Trophoblast cell (in vitro differentiated cells and primary cell): Measurements from ENCODE around the gene PPARD.
"Not testable (repeated sequence)": the region's sequence is repeated elsewhere in the genome, so short reads cannot be mapped to it uniquely, and the experiment has no call there.

Source experiments
- DNase-seq, 2 donors: peaks; one replicate each; pipeline ENCODE4 v3.0.0-alpha.2; 2016
- H2AFZ ChIP-seq: 2 replicates; pipeline ENCODE4 v1.6.1; 2013; ENCODE audit warnings: low read length, moderate library complexity, mild to moderate bottlenecking; ENCODE audit not compliant: insufficient read depth, poor library complexity
- H2AK5ac ChIP-seq: 2 replicates; pipeline ENCODE4 v1.6.1; 2013; ENCODE audit warnings: mild to moderate bottlenecking, low read length
- H2BK120ac ChIP-seq: 2 replicates; pipeline ENCODE4 v1.6.1; 2013; ENCODE audit warnings: low read length, mild to moderate bottlenecking, moderate library complexity; ENCODE audit not compliant: insufficient read depth, poor library complexity
- H2BK12ac ChIP-seq: 2 replicates; pipeline ENCODE4 v1.6.1; 2013; ENCODE audit warnings: mild to moderate bottlenecking, low read length, moderate library complexity
- H2BK5ac ChIP-seq: 2 replicates; pipeline ENCODE4 v1.6.1; 2013; ENCODE audit warnings: low read length, low read depth, moderate library complexity, mild to moderate bottlenecking; ENCODE audit not compliant: poor library complexity
- H3K14ac ChIP-seq: 2 replicates; pipeline ENCODE4 v1.6.1; 2013; ENCODE audit warnings: mild to moderate bottlenecking, low read length
- H3K18ac ChIP-seq: 2 replicates; pipeline ENCODE4 v1.6.1; 2013; ENCODE audit warnings: mild to moderate bottlenecking, low read length
- H3K23ac ChIP-seq: 2 replicates; pipeline ENCODE4 v1.6.1; 2013; ENCODE audit warnings: low read length
- H3K27ac ChIP-seq: 2 replicates; pipeline ENCODE4 v1.5.1; 2013; ENCODE audit warnings: low read depth, mild to moderate bottlenecking, inconsistent platforms, low read length, moderate library complexity
- H3K27me3 ChIP-seq: 2 replicates; pipeline ENCODE4 v1.6.1; 2013; ENCODE audit warnings: inconsistent platforms, mild to moderate bottlenecking, low read length, moderate library complexity; ENCODE audit not compliant: insufficient read depth
- H3K36me3 ChIP-seq, 2 experiments: 1 replicate in 1 of 2; 2 replicates in 1 of 2; pipeline ENCODE4 v1.6.1; 2013; ENCODE audit warnings: low read length in 2 of 2, mild to moderate bottlenecking in 2 of 2, moderate library complexity in 1 of 2; ENCODE audit not compliant: insufficient read depth in 2 of 2, control insufficient read depth in 1 of 2
- H3K4ac ChIP-seq: 2 replicates; pipeline ENCODE4 v1.6.1; 2013; ENCODE audit warnings: low read depth, mild to moderate bottlenecking, low read length, moderate library complexity
- H3K4me1 ChIP-seq, 2 experiments: 1 replicate in 1 of 2; 2 replicates in 1 of 2; pipeline ENCODE4 v1.6.1; 2013; ENCODE audit warnings: low read length in 2 of 2, mild to moderate bottlenecking in 2 of 2, moderate library complexity in 1 of 2; ENCODE audit not compliant: insufficient read depth in 2 of 2, control insufficient read depth in 1 of 2
- H3K4me2 ChIP-seq: 2 replicates; pipeline ENCODE4 v1.6.1; 2013; ENCODE audit warnings: inconsistent platforms, mild to moderate bottlenecking, low read length, moderate library complexity
- H3K4me3 ChIP-seq: 2 replicates; pipeline ENCODE4 v1.5.1; 2013; ENCODE audit warnings: mild to moderate bottlenecking, low read depth, low read length, inconsistent platforms
- H3K79me1 ChIP-seq: one replicate; pipeline ENCODE4 v1.6.1; 2013; ENCODE audit warnings: low read length
- H3K79me2 ChIP-seq: 2 replicates; pipeline ENCODE4 v1.6.1; 2013; ENCODE audit warnings: low read length, mild to moderate bottlenecking; ENCODE audit not compliant: control insufficient read depth, insufficient read depth, poor library complexity
- H3K9ac ChIP-seq: 2 replicates; pipeline ENCODE4 v1.6.1; 2013; ENCODE audit warnings: mild to moderate bottlenecking, low read length
- H3K9me3 ChIP-seq: 2 replicates; pipeline ENCODE4 v1.6.1; 2013; ENCODE audit warnings: low read depth, mild to moderate bottlenecking, control low read depth, inconsistent platforms, low read length; ENCODE audit not compliant: insufficient read depth
- H4K12ac ChIP-seq: 2 replicates; pipeline ENCODE4 v1.6.1; 2013; ENCODE audit warnings: low read depth, mild to moderate bottlenecking, low read length, moderate library complexity
- H4K8ac ChIP-seq: 2 replicates; pipeline ENCODE4 v1.6.1; 2013; ENCODE audit warnings: low read depth, mild to moderate bottlenecking, low read length, moderate library complexity
- H4K91ac ChIP-seq: one replicate; pipeline ENCODE4 v1.6.1; 2013; ENCODE audit warnings: low read depth, mild to moderate bottlenecking, low read length, moderate library complexity
- WGBS: extraction: QIAGEN DNeasy Blood & Tissue Kit; methylation state at CpG from one replicate; pipeline ENCODE4 v1.1.7; 2013; ENCODE audit warnings: missing lambda C conversion rate; ENCODE audit not compliant: insufficient read length, insufficient coverage; ENCODE audit errors: extremely low coverage; 5-methylcytosine and 5-hydroxymethylcytosine counted together

Gene PPARD

GRCh38 chr6:35428421-35429149 is 86.2 kb downstream of the PPARD start:
- no peak overlapping the region for H2AFZ ChIP-seq
- H3K27ac ChIP-seq = no peak overlapping the region
- H3K4ac ChIP-seq = no peak overlapping the region
- H3K4me1 ChIP-seq = peaks cover 4 to 6% of the 10 kb centered on the region in 2 experiments
- no peak overlapping the region for H3K4me3 ChIP-seq
- no peak overlapping the region for H4K91ac ChIP-seq
- no peak overlapping the region for H3K14ac ChIP-seq
- no peaks in the 10 kb centered on the region for H3K79me2 ChIP-seq
- H2BK12ac ChIP-seq = no peak overlapping the region
- peaks cover 27 to 37% of the 10 kb centered on the region in 2 experiments for H3K36me3 ChIP-seq
- no peak overlapping the region for H2BK120ac ChIP-seq
- peaks cover 13% of the 10 kb centered on the region for H3K9me3 ChIP-seq
- no peak overlapping the region for H3K4me2 ChIP-seq
- no peak overlapping the region for H3K23ac ChIP-seq
- H3K18ac ChIP-seq = no peak overlapping the region
- H2AK5ac ChIP-seq = no peak overlapping the region
- DNase-seq = no peak
- no peak overlapping the region for H2BK5ac ChIP-seq
- WGBS = no CpG with 5 or more reads among the region's 10 CpGs
- H3K79me1 ChIP-seq = no peaks in the 10 kb centered on the region
- no peak overlapping the region for H4K8ac ChIP-seq
- no peak overlapping the region for H3K9ac ChIP-seq
- H4K12ac ChIP-seq = no peak overlapping the region
- H3K27me3 ChIP-seq = no peaks in the 10 kb centered on the region

- WGBS = no CpG with 5 or more reads among the region's 2 CpGs
- Histone ChIP-seq H3K4me3 (no peak overlapping the region), H3K4me1 (peaks cover 4 to 6% of the 10 kb centered on the region in 2 experiments), H2BK12ac (no peak overlapping the region), H3K36me3 (peaks cover 18 to 28% of the 10 kb centered on the region in 2 experiments), H3K4ac (no peak overlapping the region), H4K8ac (no peak overlapping the region), H2AFZ (no peak overlapping the region), H3K27ac (no peak overlapping the region), H3K79me2 (no peaks in the 10 kb centered on the region), H3K9me3 (peaks cover 13% of the 10 kb centered on the region), H4K12ac (no peak overlapping the region), H2AK5ac (no peak overlapping the region), H3K14ac (no peak overlapping the region), H2BK120ac (no peak overlapping the region), H3K79me1 (no peaks in the 10 kb centered on the region), H2BK5ac (no peak overlapping the region), H4K91ac (no peak overlapping the region), H3K23ac (no peak overlapping the region), H3K27me3 (no peaks in the 10 kb centered on the region), H3K18ac (no peak overlapping the region), H3K9ac (no peak overlapping the region), H3K4me2 (no peak overlapping the region)
- DNase-seq = no peak
These were observed 87.1 kb downstream of the PPARD start for GRCh38 chr6:35429463-35429862.

GRCh38 chr6:35432291-35432690 is 89.9 kb downstream of the PPARD start:
- no peak overlapping the region for H3K27ac ChIP-seq
- no peak overlapping the region for H3K4ac ChIP-seq
- no peak overlapping the region for H3K18ac ChIP-seq
- peaks cover 13% of the 10 kb centered on the region for H3K9me3 ChIP-seq
- H3K79me2 ChIP-seq = no peaks in the 10 kb centered on the region
- H4K12ac ChIP-seq = no peak overlapping the region
- H2AFZ ChIP-seq = no peak overlapping the region
- no peak overlapping the region for H3K4me2 ChIP-seq
- no peak overlapping the region for H3K14ac ChIP-seq
- WGBS = no CpG with 5 or more reads among the region's 4 CpGs
- H2AK5ac ChIP-seq = no peak overlapping the region
- H3K36me3 ChIP-seq = peaks cover 5 to 10% of the 10 kb centered on the region in 2 experiments
- H2BK120ac ChIP-seq = no peak overlapping the region
- H3K79me1 ChIP-seq = no peaks in the 10 kb centered on the region
- H3K27me3 ChIP-seq = no peaks in the 10 kb centered on the region
- no peak overlapping the region for H4K8ac ChIP-seq
- peaks cover 3 to 4% of the 10 kb centered on the region in 2 experiments for H3K4me1 ChIP-seq
- no peak overlapping the region for H2BK12ac ChIP-seq
- no peak overlapping the region for H2BK5ac ChIP-seq
- no peak overlapping the region for H3K9ac ChIP-seq
- H3K4me3 ChIP-seq = no peak overlapping the region
- no peak overlapping the region for H4K91ac ChIP-seq
- DNase-seq = no peak
- H3K23ac ChIP-seq = no peak overlapping the region

GRCh38 chr6:35432702-35433101 is 90.3 kb downstream of the PPARD start:
- not testable (repeated sequence) for H2AFZ ChIP-seq, H3K79me1 ChIP-seq, H3K9ac ChIP-seq, H3K79me2 ChIP-seq, H2BK12ac ChIP-seq, H3K23ac ChIP-seq, H3K4me3 ChIP-seq, H2BK5ac ChIP-seq, H4K8ac ChIP-seq, H2BK120ac ChIP-seq, H3K18ac ChIP-seq, H3K4me2 ChIP-seq, H3K36me3 ChIP-seq, H4K91ac ChIP-seq, H3K14ac ChIP-seq, H4K12ac ChIP-seq, H3K27me3 ChIP-seq, H3K27ac ChIP-seq, H3K4me1 ChIP-seq, H3K4ac ChIP-seq, H2AK5ac ChIP-seq, DNase-seq
- WGBS = no CpG with 5 or more reads among the region's 3 CpGs
- H3K9me3 ChIP-seq = peaks cover 11% of the 10 kb centered on the region
